HG02938 (cell line): ENCODE measurements around the gene ZCCHC24.
"Not testable (repeated sequence)": the region's sequence is repeated elsewhere in the genome, so short reads cannot be mapped to it uniquely, and the experiment has no call there.

Experiments used
- ATAC-seq: cut with Tn5 transposase; IDR thresholded peaks from one replicate; pipeline ENCODE4 v1.9.1; 2021; ENCODE audit warnings: mild to moderate bottlenecking, moderate library complexity; ENCODE audit not compliant: unreplicated experiment

ZCCHC24 gene

GRCh38 chr10:79447249-79447648, 1.8 kb upstream of the ZCCHC24 start:
- not testable (repeated sequence) for ATAC-seq

GRCh38 chr10:79446758-79447084, 1.3 kb upstream of the ZCCHC24 start:
- no peak for ATAC-seq

- peak; percentile 3 for ATAC-seq
These were observed 743 bp upstream of the ZCCHC24 start for GRCh38 chr10:79445977-79446757.

GRCh38 chr10:79444199-79445119, 965 bp downstream of the ZCCHC24 start:
- peak; percentile 17 for ATAC-seq

- no peak for ATAC-seq
These were observed 1.9 kb downstream of the ZCCHC24 start for GRCh38 chr10:79443338-79444198.

GRCh38 chr10:79442171-79443040, 3.0 kb downstream of the ZCCHC24 start:
- ATAC-seq, result no peak

GRCh38 chr10:79441433-79441832, 4.0 kb downstream of the ZCCHC24 start:
- no peak for ATAC-seq

GRCh38 chr10:79440281-79440680, 5.1 kb downstream of the ZCCHC24 start:
- ATAC-seq, result no peak

GRCh38 chr10:79438699-79439085, 6.7 kb downstream of the ZCCHC24 start:
- ATAC-seq, result no peak

GRCh38 chr10:79438021-79438698, 7.3 kb downstream of the ZCCHC24 start:
- no peak for ATAC-seq

- no peak for ATAC-seq
These were observed 8.2 kb downstream of the ZCCHC24 start for GRCh38 chr10:79437111-79437814.

- ATAC-seq, result no peak
These were observed 8.6 kb downstream of the ZCCHC24 start for GRCh38 chr10:79436850-79437103.

- no peak for ATAC-seq
These were observed 9.2 kb downstream of the ZCCHC24 start for GRCh38 chr10:79436066-79436849.

- no peak for ATAC-seq
These were observed 10.0 kb downstream of the ZCCHC24 start for GRCh38 chr10:79435271-79436065.

- ATAC-seq, result no peak
These were observed 10.6 kb downstream of the ZCCHC24 start for GRCh38 chr10:79434821-79435251.

GRCh38 chr10:79434223-79434687, 11.2 kb downstream of the ZCCHC24 start:
- no peak for ATAC-seq
